ENCODE measurements around the gene IFITM2.
"Not testable (repeated sequence)": the region's sequence is repeated elsewhere in the genome, so short reads cannot be mapped to it uniquely, and the experiment has no call there.

Gene IFITM2

GRCh38 chr11:324593-325517 lies 17.2 kb downstream of the IFITM2 start:
- not testable (repeated sequence) for DNase-seq (ENCODE audit: low read depth in 2 of 2, low spot score in 1 of 2)

DNA sequence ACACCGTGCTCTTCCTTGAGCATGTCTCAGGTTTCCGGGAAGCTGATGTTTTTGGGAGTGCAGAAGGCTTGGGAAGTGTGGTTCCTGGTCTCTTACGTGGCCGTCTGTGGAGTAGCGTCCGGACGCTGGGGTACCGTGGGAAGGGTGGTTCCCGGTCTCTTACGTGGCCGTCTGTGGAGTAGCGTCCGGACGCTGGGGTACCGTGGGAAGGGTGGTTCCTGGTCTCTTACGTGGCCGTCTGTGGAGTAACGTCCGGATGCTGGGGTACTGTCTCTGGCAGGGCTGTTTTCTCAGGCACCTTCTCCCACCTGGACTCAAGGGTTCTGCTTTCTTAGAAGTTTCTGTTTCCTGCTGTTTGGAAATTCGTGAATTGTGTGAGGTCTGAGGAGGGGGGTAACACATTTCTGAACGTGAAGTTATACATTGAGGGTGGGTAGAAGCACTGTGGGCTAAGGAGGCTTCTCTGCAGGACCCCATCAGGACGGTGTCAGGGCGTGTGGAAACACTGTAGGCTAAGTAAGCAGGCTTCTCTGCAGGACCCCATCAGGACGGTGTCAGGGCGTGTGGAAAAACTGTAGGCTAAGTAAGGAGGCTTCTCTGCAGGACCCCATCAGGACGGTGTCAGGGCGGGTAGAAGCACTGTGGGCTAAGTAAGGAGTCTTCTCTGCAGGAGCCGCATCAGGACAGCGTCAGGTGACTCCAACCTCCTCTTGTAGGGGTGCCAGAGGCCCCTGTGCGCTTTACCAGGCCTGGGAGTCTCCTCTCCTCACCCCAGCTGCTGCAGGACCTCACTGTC lies 18.4 kb downstream of the IFITM2 start:
- no peak for DNase-seq (ENCODE audit: low read depth in 2 of 2, low spot score in 1 of 2)

DNA sequence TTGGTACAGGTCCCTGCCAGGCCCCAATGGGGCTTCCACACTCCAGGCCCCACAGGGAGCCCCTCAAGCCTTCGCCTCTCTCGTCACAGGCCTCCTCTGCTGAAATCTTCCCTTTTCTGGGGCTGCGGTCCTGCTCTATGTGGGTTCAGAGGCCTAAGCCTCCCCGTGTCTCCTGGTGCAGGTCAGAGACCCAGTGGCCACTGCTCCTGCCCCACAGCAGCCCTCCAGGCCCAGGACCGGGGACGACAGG lies 18.9 kb downstream of the IFITM2 start:
- no peak for DNase-seq (ENCODE audit: low read depth in 2 of 2, low spot score in 1 of 2)

DNA sequence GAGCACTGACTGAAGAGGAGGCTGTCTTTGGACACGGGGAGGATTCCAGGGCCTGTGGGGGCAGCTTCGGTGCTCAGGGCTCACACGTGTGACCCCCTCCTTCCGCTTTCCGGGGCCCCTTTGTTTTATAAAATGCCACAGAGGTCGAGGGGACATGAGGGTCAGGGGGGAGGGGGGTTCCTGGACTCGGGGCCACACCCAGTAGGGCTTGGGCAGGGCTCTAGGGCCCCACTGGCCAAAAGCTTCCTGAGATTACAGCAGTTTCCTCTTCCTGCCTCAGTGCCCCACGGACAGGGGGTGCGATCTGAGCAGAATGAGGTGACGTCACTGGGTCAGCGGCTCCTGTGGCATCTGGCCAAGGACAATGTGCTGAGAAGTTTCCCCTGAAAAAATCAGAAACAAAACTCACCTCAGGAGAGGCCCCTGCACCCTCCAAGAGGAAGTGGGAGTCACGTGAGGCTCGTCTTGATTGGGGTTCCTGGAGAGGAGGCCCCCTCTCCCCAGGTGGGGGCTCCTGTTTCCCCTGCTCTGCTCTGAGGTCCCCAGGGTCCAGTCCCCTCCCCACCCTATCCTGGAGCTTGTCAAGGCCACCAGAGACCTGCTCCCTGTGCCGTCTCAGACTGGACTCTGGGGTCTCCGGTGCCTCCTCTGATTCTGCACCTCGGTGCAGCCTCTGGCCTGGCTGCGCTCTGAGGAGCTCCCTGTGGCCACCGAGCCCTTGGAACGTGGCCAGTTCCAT lies 19.4 kb downstream of the IFITM2 start:
- DNase-seq (ENCODE audit: low read depth in 2 of 2, low spot score in 1 of 2): no peak

- DNase-seq (ENCODE audit: low read depth in 2 of 2, low spot score in 1 of 2): no peak
These were observed 19.9 kb downstream of the IFITM2 start for GRCh38 chr11:327581-327923.

DNA sequence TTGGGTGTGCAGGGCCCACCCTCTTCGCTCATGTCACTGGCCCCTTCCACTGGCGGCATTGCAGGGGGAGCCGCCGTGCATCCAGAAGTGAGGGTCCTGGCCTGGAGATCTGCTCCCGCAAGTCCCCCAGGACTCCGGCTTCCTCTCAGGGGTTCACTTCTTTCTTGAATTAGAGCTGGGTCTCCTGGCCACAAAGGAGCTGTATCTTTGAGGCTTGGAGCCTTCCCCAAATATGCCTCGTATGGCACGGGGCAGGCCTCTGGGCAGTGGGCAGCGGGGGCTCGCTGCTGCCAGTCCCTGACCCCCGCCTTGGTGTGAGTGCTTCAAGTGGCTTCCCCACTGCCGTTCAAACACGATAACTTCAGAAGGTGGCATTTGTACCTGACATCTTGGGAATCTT lies 20.4 kb downstream of the IFITM2 start:
- DNase-seq (ENCODE audit: low read depth in 2 of 2, low spot score in 1 of 2): no peak

- DNase-seq (ENCODE audit: low read depth in 2 of 2, low spot score in 1 of 2): not testable (repeated sequence)
These were observed 21.0 kb downstream of the IFITM2 start for GRCh38 chr11:328516-329100.

- no peak for DNase-seq (ENCODE audit: low read depth in 2 of 2, low spot score in 1 of 2)
These were observed 22.3 kb downstream of the IFITM2 start for GRCh38 chr11:329886-330253.

GRCh38 chr11:330307-330693 lies 22.7 kb downstream of the IFITM2 start:
- DNase-seq (ENCODE audit: low read depth in 2 of 2, low spot score in 1 of 2): no peak

DNA sequence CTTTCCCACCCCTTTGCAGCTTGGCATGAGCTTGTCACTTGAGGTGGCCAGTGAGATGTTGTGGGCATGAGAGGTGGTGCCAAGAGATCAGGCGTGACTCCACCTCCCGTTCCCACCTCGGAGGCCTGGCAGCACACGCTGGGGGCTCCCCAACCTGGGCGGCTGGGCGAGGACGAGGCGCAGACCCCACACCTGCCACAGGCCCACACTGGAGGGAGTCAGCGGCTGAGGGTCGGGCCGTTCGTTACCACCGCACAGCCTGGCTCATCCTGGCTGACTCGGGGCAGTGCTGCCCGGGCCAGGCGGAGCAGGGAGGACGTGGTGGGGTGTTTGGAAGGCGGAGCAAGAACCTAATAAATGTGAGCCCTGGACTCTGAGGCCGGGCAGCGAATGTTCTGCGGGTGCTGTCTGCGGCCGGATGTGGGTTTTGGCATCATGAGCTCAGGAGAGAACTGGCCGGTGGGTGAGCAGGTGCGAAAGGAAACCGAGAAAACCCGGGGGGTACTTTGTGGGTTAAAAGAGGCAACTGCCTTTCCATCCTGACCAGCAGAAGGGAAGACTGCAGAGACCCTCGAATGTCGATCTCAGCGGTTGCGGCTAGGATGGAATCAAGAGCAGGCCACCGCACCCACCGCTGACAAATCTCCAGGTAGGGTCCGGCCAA lies 23.2 kb downstream of the IFITM2 start:
- DNase-seq (ENCODE audit: low read depth in 2 of 2, low spot score in 1 of 2): no peak

DNA sequence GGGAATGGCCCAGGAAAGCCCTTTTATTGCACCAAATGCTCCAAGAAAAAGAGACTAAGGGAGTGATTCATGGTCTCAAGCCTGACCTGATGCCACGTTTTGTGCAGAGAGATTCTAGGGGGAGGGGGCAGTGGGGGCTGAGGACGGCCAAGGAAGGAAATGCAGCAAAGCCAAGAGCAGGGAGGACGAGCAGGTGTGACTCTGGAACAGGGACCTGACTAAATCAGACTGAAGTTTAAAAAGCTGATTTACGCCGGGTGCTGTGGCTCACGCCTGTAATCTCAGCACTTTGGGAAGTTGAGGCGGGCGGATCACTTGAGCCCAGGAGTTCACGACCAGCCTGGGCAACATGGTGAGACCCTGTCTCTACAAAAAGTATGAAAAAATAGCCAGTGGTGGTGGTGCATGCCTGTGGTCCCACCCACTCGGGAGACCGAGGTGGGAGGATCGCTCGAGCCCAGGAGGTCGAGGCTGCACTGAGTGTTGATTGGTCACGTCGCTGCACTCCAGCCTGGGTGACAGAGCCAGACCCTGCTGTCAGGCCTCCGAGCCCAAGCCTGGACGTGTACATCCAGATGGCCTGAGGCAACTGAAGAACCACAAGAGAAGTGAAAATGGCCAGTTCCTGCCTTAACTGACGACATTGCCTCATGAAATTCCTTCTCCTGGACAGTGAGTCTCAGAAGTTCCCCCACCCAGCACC lies 23.9 kb downstream of the IFITM2 start:
- DNase-seq (ENCODE audit: low read depth in 2 of 2, low spot score in 1 of 2): no peak

- DNase-seq (ENCODE audit: low read depth in 2 of 2, low spot score in 1 of 2): no peak
These were observed 25.2 kb downstream of the IFITM2 start for GRCh38 chr11:332651-333480.

DNA sequence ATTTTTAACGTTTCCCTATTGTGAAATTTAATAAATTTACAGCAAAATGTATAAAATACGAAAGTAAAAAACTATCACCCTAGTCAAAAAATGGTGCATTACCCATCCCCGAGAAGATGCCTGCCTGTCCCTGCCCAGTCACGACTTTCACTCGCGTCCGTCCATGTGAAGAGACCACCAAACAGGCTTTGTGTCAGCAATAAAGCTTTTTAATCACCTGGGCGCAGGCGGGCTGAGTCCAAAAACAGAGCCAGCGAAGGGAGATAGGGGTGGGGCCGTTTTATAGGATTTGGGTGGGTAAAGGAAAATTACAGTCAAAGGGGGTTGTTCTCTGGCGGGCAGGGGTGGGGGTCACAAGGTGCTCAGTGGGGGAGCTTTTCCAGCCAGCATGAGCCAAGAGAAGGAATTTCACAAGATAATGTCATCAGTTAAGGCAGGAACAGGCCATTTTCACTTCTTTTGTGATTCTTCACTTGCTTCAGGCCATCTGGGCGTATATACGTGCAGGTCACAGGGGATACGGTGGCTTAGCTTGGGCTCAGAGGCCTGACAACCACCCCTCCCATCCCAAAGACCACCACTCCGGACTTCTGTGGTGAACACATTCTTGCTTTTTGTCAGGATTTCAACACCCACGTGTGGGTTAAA lies 26.1 kb downstream of the IFITM2 start:
- DNase-seq (ENCODE audit: low read depth in 2 of 2, low spot score in 1 of 2): not testable (repeated sequence)

GRCh38 chr11:334264-334994 lies 26.8 kb downstream of the IFITM2 start:
- DNase-seq (ENCODE audit: low read depth in 2 of 2, low spot score in 1 of 2): no peak

GRCh38 chr11:335779-336658 lies 28.4 kb downstream of the IFITM2 start:
- DNase-seq (ENCODE audit: low read depth in 2 of 2, low spot score in 1 of 2): no peak

DNA sequence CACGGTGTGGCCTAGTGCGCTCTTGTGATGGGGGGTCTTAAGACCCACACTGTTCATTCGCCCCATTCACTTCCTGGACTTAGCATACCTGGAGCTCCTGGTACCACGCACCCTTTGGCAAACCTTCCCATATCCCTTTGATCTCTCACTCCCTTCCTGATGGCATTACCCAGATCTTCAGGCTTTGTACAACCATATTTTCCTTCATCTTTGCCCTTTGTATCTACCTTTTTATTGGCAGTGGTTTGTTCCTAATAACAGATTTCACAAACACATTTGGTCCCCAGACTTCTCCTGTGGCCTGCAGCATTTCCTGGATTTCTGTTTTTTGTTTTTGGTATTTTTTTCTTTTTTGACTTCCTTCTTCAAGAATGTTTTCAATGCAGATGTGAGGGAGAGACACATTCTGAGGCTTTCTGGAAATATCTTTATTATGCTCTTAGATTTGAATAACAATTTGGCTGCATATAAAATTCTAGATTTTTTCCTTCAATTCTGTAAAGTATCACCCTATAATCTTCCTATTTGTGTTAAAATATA lies 29.1 kb downstream of the IFITM2 start:
- DNase-seq (ENCODE audit: low read depth in 2 of 2, low spot score in 1 of 2): no peak

GRCh38 chr11:337711-338110 lies 30.1 kb downstream of the IFITM2 start:
- no peak for DNase-seq (ENCODE audit: low read depth in 2 of 2, low spot score in 1 of 2)
